ENCODE data around the gene BAIAP2L1. TPM values are rescaled to one million over a fixed set of nuclear protein-coding genes. Genes with fewer than 3 reads are reported as not detected.

The BAIAP2L1 gene
- total RNA-seq, 1 donor from 2014 or later: 5.1 TPM

GRCh38 chr7:98286093-98286539 is 114.8 kb downstream of the BAIAP2L1 start:
- ATAC-seq (peak; percentile 33), DNase-seq (ENCODE audit: low spot score) (peak; percentile 83)
- intact Hi-C loops (cut with DNase I): no loop called here

GRCh38 chr7:98285157-98286092 is 115.5 kb downstream of the BAIAP2L1 start:
- no peak for ATAC-seq
- no peak for DNase-seq (ENCODE audit: low spot score)
- intact Hi-C loops (cut with DNase I): no loop called here

- intact Hi-C loops (cut with DNase I): no loop called here
- ATAC-seq (peak; percentile 62), DNase-seq (ENCODE audit: low spot score) (peak; percentile 82)
Measured at GRCh38 chr7:98284335-98285036, 116.4 kb downstream of the BAIAP2L1 start.

GRCh38 chr7:98283887-98284222 is 117.0 kb downstream of the BAIAP2L1 start:
- peak; percentile 61 for DNase-seq (ENCODE audit: low spot score)
- intact Hi-C loops (cut with DNase I): no loop called here
- peak; percentile 3 for ATAC-seq

- intact Hi-C loops (cut with DNase I): no loop called here
- peak; percentile 48 for ATAC-seq
- DNase-seq (ENCODE audit: low spot score): peak; percentile 68
Measured at GRCh38 chr7:98283127-98283886, 117.6 kb downstream of the BAIAP2L1 start.

GRCh38 chr7:98282703-98283102 is 118.2 kb downstream of the BAIAP2L1 start:
- no peak for DNase-seq (ENCODE audit: low spot score)
- intact Hi-C loops (cut with DNase I): no loop called here
- ATAC-seq: no peak

GRCh38 chr7:98281757-98282606 is 118.9 kb downstream of the BAIAP2L1 start:
- intact Hi-C loops (cut with DNase I): no loop called here
- DNase-seq (ENCODE audit: low spot score) (peak; percentile 81), ATAC-seq (no peak)

- DNase-seq (ENCODE audit: low spot score) (peak; percentile 95), ATAC-seq (peak; percentile 83)
- intact Hi-C loops (cut with DNase I): no loop called here
Measured at GRCh38 chr7:98280791-98281756, 119.8 kb downstream of the BAIAP2L1 start, which contains the start of gene BRI3. Gene BRI3, plus strand, starts transcription at chr7:98281686. Its CDS starts 110 bp downstream, at chr7:98281796.

GRCh38 chr7:98280296-98280695 is 120.6 kb downstream of the BAIAP2L1 start:
- intact Hi-C loops (cut with DNase I): no loop called here
- ATAC-seq (no peak), DNase-seq (ENCODE audit: low spot score) (no peak)

- intact Hi-C loops (cut with DNase I): no loop called here
- DNase-seq (ENCODE audit: low spot score) (no peak), ATAC-seq (no peak)
Measured at GRCh38 chr7:98278936-98279335, 122.0 kb downstream of the BAIAP2L1 start.

GRCh38 chr7:98278408-98278807 is 122.5 kb downstream of the BAIAP2L1 start:
- DNase-seq (ENCODE audit: low spot score) (no peak), ATAC-seq (no peak)
- intact Hi-C loops (cut with DNase I): no loop called here

- intact Hi-C loops (cut with DNase I): no loop called here
- DNase-seq (ENCODE audit: low spot score): no peak
- ATAC-seq: peak; percentile 29
Measured at GRCh38 chr7:98276241-98276761, 124.6 kb downstream of the BAIAP2L1 start.

- DNase-seq (ENCODE audit: low spot score): no peak
- intact Hi-C loops (cut with DNase I): no loop called here
Measured at GRCh38 chr7:98267303-98267702, 133.6 kb downstream of the BAIAP2L1 start.

GRCh38 chr7:98266840-98267239 is 134.1 kb downstream of the BAIAP2L1 start:
- ATAC-seq (no peak), DNase-seq (ENCODE audit: low spot score) (no peak)
- intact Hi-C loops (cut with DNase I): no loop called here

More at GRCh38 chr7:98267303-98267702, 133.6 kb downstream of the BAIAP2L1 start:
- no peak for ATAC-seq

GRCh38 chr7:98265841-98266271 is 135.0 kb downstream of the BAIAP2L1 start:
- ATAC-seq: no peak
- no peak for DNase-seq (ENCODE audit: low spot score)
- intact Hi-C loops (cut with DNase I): no loop called here

GRCh38 chr7:98257701-98258100 is 143.2 kb downstream of the BAIAP2L1 start:
- DNase-seq (ENCODE audit: low spot score) (no peak), ATAC-seq (no peak)
- intact Hi-C loops (cut with DNase I): no loop called here

GRCh38 chr7:98256431-98256830 is 144.5 kb downstream of the BAIAP2L1 start:
- intact Hi-C loops (cut with DNase I): no loop called here

More at GRCh38 chr7:98256431-98256830, 144.5 kb downstream of the BAIAP2L1 start:
- no peak for ATAC-seq
- no peak for DNase-seq (ENCODE audit: low spot score)
